OCI-LY7 (cell line): ENCODE results near the gene GJE1. TPM values are rescaled to one million over a fixed set of nuclear protein-coding genes. Genes with fewer than 3 reads are reported as not detected.
A peak's percentile ranks its signal among the peaks of the same experiment; 100 is the strongest.
"Not testable (repeated sequence)": the region's sequence is repeated elsewhere in the genome, so short reads cannot be mapped to it uniquely, and the experiment has no call there.

Source experiments
- BruUV-seq: library from RNA; stranded (reverse); fragments of 400-500 nt; replicated peaks from 2 replicates; lab custom pipeline; 2021; lab: Mats Ljungman, UMichigan
- CTCF ChIA-PET: fragments of 300-600 bp; sonication (Branson Sonifier 250); formaldehyde crosslinking; loops from one replicate; lab custom pipeline; 2022; ENCODE audit warnings: antibody characterized with exemption; ENCODE audit not compliant: unreplicated experiment; lab: Charles Lee
- POLR2A ChIA-PET: fragments of 300-600 bp; sonication (Branson Sonifier 250); formaldehyde crosslinking; loops from one replicate; lab custom pipeline; 2022; ENCODE audit warnings: antibody characterized with exemption; lab: Charles Lee
- DNase-seq: peaks from one replicate; pipeline ENCODE4 v3.0.0-alpha.2; 2015; ENCODE audit warnings: low spot score
- H2AFZ ChIP-seq: fragments of 200-600 bp; sonication (generic), shearing (Covaris generic); 2 replicates; pipeline ENCODE4 v1.6.1; 2014; ENCODE audit warnings: mild to moderate bottlenecking, antibody characterized with exemption, low read length, moderate library complexity
- H3K27ac ChIP-seq: fragments of 200-600 bp; sonication (generic); 2 replicates; pipeline ENCODE4 v1.5.1; 2014; ENCODE audit warnings: mixed run types, low read depth, mild to moderate bottlenecking, moderate library complexity, low read length, inconsistent platforms; ENCODE audit not compliant: poor library complexity, severe bottlenecking
- H3K36me3 ChIP-seq: fragments of 200-600 bp; sonication (generic); 2 replicates; pipeline ENCODE4 v1.6.1; 2014; ENCODE audit warnings: mild to moderate bottlenecking, antibody characterized with exemption, low read length, moderate library complexity, mixed read lengths; ENCODE audit not compliant: insufficient read depth
- H3K4me1 ChIP-seq: fragments of 200-600 bp; sonication (generic); 2 replicates; pipeline ENCODE4 v1.5.1; 2014; ENCODE audit warnings: mild to moderate bottlenecking, low read length; ENCODE audit not compliant: insufficient read depth, poor library complexity, severe bottlenecking
- H3K4me2 ChIP-seq: fragments of 200-600 bp; sonication (generic); 2 replicates; pipeline ENCODE4 v1.6.1; 2014; ENCODE audit warnings: mild to moderate bottlenecking, low read length
- H3K4me3 ChIP-seq: fragments of 200-600 bp; sonication (generic); 2 replicates; pipeline ENCODE4 v1.5.1; 2014; ENCODE audit warnings: mild to moderate bottlenecking, low read depth, low read length; ENCODE audit not compliant: poor library complexity, severe bottlenecking
- H3K79me2 ChIP-seq: fragments of 200-600 bp; sonication (generic); 2 replicates; pipeline ENCODE4 v1.6.1; 2016; ENCODE audit warnings: low read depth, mild to moderate bottlenecking, low read length, moderate library complexity, mixed read lengths; ENCODE audit not compliant: insufficient read depth
- H3K9me2 ChIP-seq: fragments of 200-600 bp; sonication (generic); 2 replicates; pipeline ENCODE4 v1.6.1; 2016; ENCODE audit warnings: mild to moderate bottlenecking, low read length, mixed read lengths; ENCODE audit not compliant: insufficient read depth
- H3K9me3 ChIP-seq: fragments of 200-600 bp; sonication (generic); 2 replicates; pipeline ENCODE4 v1.6.1; 2014; ENCODE audit warnings: mild to moderate bottlenecking, mixed run types, low read length, mixed read lengths
- H4K20me1 ChIP-seq: fragments of 200-600 bp; sonication (generic); 2 replicates; pipeline ENCODE4 v1.6.1; 2014; ENCODE audit warnings: mild to moderate bottlenecking, antibody characterized with exemption, low read length, moderate library complexity, mixed read lengths; ENCODE audit not compliant: insufficient read depth
- CTCF ChIP-seq: fragments of 200-600 bp; sonication (generic); conservative IDR thresholded peaks from 2 replicates; pipeline ENCODE4 v1.5.1; 2014; ENCODE audit warnings: mild to moderate bottlenecking, antibody characterized with exemption, low read length, moderate library complexity, mixed read lengths
- EZH2phosphoT487 ChIP-seq: fragments of 200-600 bp; sonication (generic); IDR thresholded peaks from 2 replicates; pipeline ENCODE4 v1.6.1; 2018; ENCODE audit warnings: low read depth, borderline replicate concordance, mild to moderate bottlenecking, mixed run types, antibody characterized with exemption, low read length, moderate library complexity, mixed read lengths
- intact Hi-C: fragments of 100-400 bp; cut with micrococcal nuclease; formaldehyde crosslinking; loops from one replicate; pipeline ENCODE4 v1.10.0; 2022; ENCODE audit not compliant: unreplicated experiment
- total RNA-seq, 2 experiments: library from RNA; depleted of rRNA in 1 of 2; stranded (reverse); fragments of >200 nt in 1 of 2; shearing (Covaris generic) in 1 of 2; gene quantifications; 2 replicates each; pipeline ENCODE4 v1.2.3, GENCODE V29; 2014 to 2022

The GJE1 gene
- total RNA-seq, 2 experiments from 2014 or later: not detected

- Histone ChIP-seq H3K36me3 (no peaks in the 10 kb centered on the region), H3K9me3 (no peaks in the 10 kb centered on the region), H3K4me3 (no peak overlapping the region), H3K4me2 (no peak overlapping the region), H3K79me2 (no peaks in the 10 kb centered on the region), H3K27ac (no peak overlapping the region), H4K20me1 (no peaks in the 10 kb centered on the region), H2AFZ (no peak overlapping the region), H3K4me1 (no peaks in the 10 kb centered on the region), H3K9me2 (no peaks in the 10 kb centered on the region)
- DNase-seq: no peak
- ChIA-PET CTCF (no interaction called here), POLR2A (no interaction called here)
- BruUV-seq: no TSS peak
- TF ChIP-seq CTCF (no peak), EZH2phosphoT487 (no peak)
- intact Hi-C loops: no loop called here
Observed at GRCh38 chr6:142088858-142089216, 43.9 kb upstream of the GJE1 start.

- CTCF ChIA-PET: not testable (repeated sequence)
Observed at GRCh38 chr6:142104820-142105219, 27.9 kb upstream of the GJE1 start.

GRCh38 chr6:142110820-142111219 lies 21.9 kb upstream of the GJE1 start:
- H2AFZ ChIP-seq, H3K36me3 ChIP-seq, DNase-seq, H3K4me2 ChIP-seq, H3K4me1 ChIP-seq, H3K9me2 ChIP-seq, POLR2A ChIA-PET, BruUV-seq, H3K79me2 ChIP-seq, H4K20me1 ChIP-seq, CTCF ChIA-PET, H3K4me3 ChIP-seq, H3K9me3 ChIP-seq, H3K27ac ChIP-seq: not testable (repeated sequence)
- intact Hi-C loops: loop anchor here (5.0 kb wide), 1 partner anchor 119 kb away; no protein-coding TSS in a partner anchor

More at GRCh38 chr6:142104820-142105219, 27.9 kb upstream of the GJE1 start:
- H3K4me1 ChIP-seq, H3K9me2 ChIP-seq, H3K4me3 ChIP-seq, H3K36me3 ChIP-seq, H3K79me2 ChIP-seq, H3K27ac ChIP-seq, DNase-seq, POLR2A ChIA-PET, BruUV-seq, intact Hi-C loops, H4K20me1 ChIP-seq, H2AFZ ChIP-seq, H3K4me2 ChIP-seq, H3K9me3 ChIP-seq: not testable (repeated sequence)

- intact Hi-C loops: loop anchor here (5.0 kb wide), 1 partner anchor 120 kb away; no protein-coding TSS in a partner anchor
- Histone ChIP-seq H3K79me2 (no peaks in the 10 kb centered on the region), H3K27ac (no peak overlapping the region), H3K9me3 (no peaks in the 10 kb centered on the region), H2AFZ (no peak overlapping the region), H3K36me3 (no peaks in the 10 kb centered on the region), H3K9me2 (no peaks in the 10 kb centered on the region), H4K20me1 (no peaks in the 10 kb centered on the region), H3K4me3 (no peak overlapping the region), H3K4me2 (no peak overlapping the region), H3K4me1 (no peaks in the 10 kb centered on the region)
- ChIA-PET CTCF (no interaction called here), POLR2A (interaction anchor here (1.8 kb wide), 1 partner anchor 8 kb away, joined by 3 read pairs; no protein-coding TSS in a partner anchor)
- BruUV-seq: no TSS peak
- TF ChIP-seq EZH2phosphoT487: no peak
- TF ChIP-seq CTCF: peak; percentile 95
- DNase-seq: peak; percentile 75
Observed at GRCh38 chr6:142112451-142113061, 20.2 kb upstream of the GJE1 start.
